ENCODE measurements around the gene GMFB. TPM values are rescaled to one million over a fixed set of nuclear protein-coding genes. Genes with fewer than 3 reads are reported as not detected.

GMFB gene
- total and polyA plus RNA-seq, 2 experiments from 2014 or later = 76.8 to 110 TPM

DNA sequence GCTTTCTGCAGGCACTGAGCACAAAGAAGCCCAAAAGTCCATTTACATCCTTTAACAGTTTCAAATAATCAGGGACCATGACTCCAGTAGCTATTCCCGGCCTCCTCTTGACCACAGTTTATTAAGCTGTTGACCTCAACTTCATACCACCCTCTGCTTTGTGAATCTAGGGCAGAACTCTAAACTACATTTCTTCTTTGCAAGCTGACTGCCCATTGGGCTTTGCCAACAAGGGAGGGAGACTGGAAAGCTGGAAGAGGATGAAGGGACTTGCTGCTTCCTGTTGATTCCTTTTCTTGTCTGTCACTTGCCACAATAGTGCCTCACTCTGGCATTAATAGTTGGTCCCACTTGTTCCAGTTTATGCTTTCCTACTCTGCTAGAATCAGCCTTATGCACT is 23.6 kb upstream of the GMFB start:
- no peaks in the 10 kb centered on the region for H3K9me3 ChIP-seq (ENCODE audit: low read depth)
- H3K36me3 ChIP-seq (ENCODE audit: low read depth) = peaks cover 11% of the 10 kb centered on the region; the same call in 1 of the 2 replicates
- H3K79me2 ChIP-seq (ENCODE audit: insufficient read depth) = peaks cover 76% of the 10 kb centered on the region
- H3K4me3 ChIP-seq = no peak overlapping the region
- H3K27me3 ChIP-seq (replicated peaks; ENCODE audit: insufficient read depth) = no peaks in the 10 kb centered on the region
- in situ Hi-C loops (cut with MboI) = no loop called here
- no peaks in the 10 kb centered on the region for H3F3A ChIP-seq (ENCODE audit: insufficient read depth)
- H4K20me1 ChIP-seq (ENCODE audit: insufficient read depth) = no peaks in the 10 kb centered on the region
- DNase-seq = no peak
- H3K4me2 ChIP-seq (ENCODE audit: unreplicated experiment) = no peak overlapping the region
- no peaks in the 10 kb centered on the region for H3K9me2 ChIP-seq (ENCODE audit: insufficient read depth)
- H3K4me1 ChIP-seq (ENCODE audit: insufficient read depth) = peaks cover 11% of the 10 kb centered on the region
- H3K9ac ChIP-seq = no peak overlapping the region
- TF ChIP-seq EZH2 (IDR thresholded peaks at IDR 0.05; ENCODE audit: insufficient read depth, poor library complexity, severe bottlenecking) (no peak), EZH2phosphoT487 (IDR thresholded peaks at IDR 0.05; ENCODE audit: insufficient read depth, low read depth) (no peak)
- 90 to 95% methylated on average over 1 of the region's 1 CpG for WGBS, 2 experiments (ENCODE audit: low coverage in 1 of 2, low lambda C conversion rate in 2 of 2, missing lambda C conversion rate in 2 of 2)
- no peak overlapping the region for H2AFZ ChIP-seq
- H3K27ac ChIP-seq = no peak overlapping the region

DNA sequence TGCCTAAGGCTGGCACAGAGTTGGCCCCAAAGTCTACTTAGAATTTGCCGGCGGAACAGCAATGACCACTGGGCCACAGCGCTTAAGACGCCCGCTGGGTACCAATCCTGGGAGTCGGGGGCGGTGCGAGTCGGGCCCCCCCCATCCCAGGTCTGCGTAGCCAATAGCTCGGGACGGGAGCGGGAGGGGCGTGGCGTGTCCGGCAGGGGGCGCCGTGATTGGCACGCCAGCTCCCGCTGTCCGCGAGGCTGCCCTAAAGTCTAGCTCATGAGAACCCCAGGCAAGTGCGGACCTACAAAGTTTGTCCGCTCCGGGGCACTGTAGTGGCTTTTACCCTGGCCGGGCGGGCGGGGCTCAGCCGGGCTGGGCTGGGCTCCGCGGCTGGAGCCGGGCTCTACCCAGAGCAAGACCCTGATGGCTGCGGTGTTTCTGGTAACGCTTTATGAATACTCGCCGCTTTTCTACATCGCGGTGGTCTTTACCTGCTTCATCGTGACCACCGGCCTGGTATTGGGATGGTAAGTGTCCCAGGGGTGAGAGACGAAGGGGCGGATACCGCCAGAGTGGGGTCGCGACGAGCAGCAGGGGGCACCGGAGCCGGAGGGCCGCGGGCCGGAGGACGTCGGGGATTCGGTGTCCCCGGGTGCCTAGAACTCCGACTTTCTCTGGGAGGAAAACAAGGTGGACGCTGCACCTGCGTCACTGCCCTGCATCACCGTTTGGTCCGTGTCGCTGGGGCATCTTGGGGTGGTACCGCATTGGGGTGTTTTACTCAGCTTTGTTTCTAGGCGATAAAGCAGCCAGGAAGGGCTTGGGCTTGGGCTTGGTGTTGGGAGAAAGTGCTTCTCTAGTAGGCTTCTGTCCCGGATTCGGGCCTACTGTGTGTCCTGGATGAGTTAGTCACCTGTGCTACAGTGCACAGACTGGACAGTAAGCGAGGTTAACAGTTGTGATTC is 21.0 kb upstream of the GMFB start, which contains the start of gene CGRRF1:
CGRRF1 (plus strand) TSS at position 361 of the 956 bp plus-strand sequence; CDS start at position 415, 54 bp downstream.
- H3K9ac ChIP-seq = peak within 1 kb of the TSS; percentile 92
- H3K9me2 ChIP-seq (ENCODE audit: insufficient read depth) = no peaks in the 10 kb centered on the region
- H3F3A ChIP-seq (ENCODE audit: insufficient read depth) = no peaks in the 10 kb centered on the region
- peak within 1 kb of the TSS; percentile 99 for H3K4me3 ChIP-seq
- no peaks in the 10 kb centered on the region for H3K9me3 ChIP-seq (ENCODE audit: low read depth)
- H3K4me1 ChIP-seq (ENCODE audit: insufficient read depth) = peaks cover 11% of the 10 kb centered on the region
- peaks cover 51% of the 10 kb centered on the region for H3K79me2 ChIP-seq (ENCODE audit: insufficient read depth)
- no peaks in the 10 kb centered on the region for H3K36me3 ChIP-seq (ENCODE audit: low read depth)
- in situ Hi-C loops (cut with MboI) = no loop called here
- peak; percentile 99 for DNase-seq
- WGBS, 2 experiments (ENCODE audit: low coverage in 1 of 2, low lambda C conversion rate in 2 of 2, missing lambda C conversion rate in 2 of 2) = 2 to 3% methylated on average over 60 to 66 of the region's 66 CpGs
- H3K27ac ChIP-seq = peak within 1 kb of the TSS; percentile 62
- H3K4me2 ChIP-seq (ENCODE audit: unreplicated experiment) = peak within 1 kb of the TSS; percentile 96
- H4K20me1 ChIP-seq (ENCODE audit: insufficient read depth) = no peaks in the 10 kb centered on the region
- peak within 1 kb of the TSS; percentile 99 for H2AFZ ChIP-seq
- TF ChIP-seq EZH2phosphoT487 (IDR thresholded peaks at IDR 0.05; ENCODE audit: insufficient read depth, low read depth) (no peak), EZH2 (IDR thresholded peaks at IDR 0.05; ENCODE audit: insufficient read depth, poor library complexity, severe bottlenecking) (no peak)
- H3K27me3 ChIP-seq (replicated peaks; ENCODE audit: insufficient read depth) = no peaks in the 10 kb centered on the region

GRCh38 chr14:54503486-54503885 is 14.7 kb upstream of the GMFB start:
- Histone ChIP-seq H3K4me1 (ENCODE audit: insufficient read depth) (0 out of 2 replicates have a peak, but pooled peaks cover 4% of the 10 kb centered on the region), H3K4me3 (no peak overlapping the region), H3K79me2 (ENCODE audit: insufficient read depth) (no peaks in the 10 kb centered on the region), H3K4me2 (ENCODE audit: unreplicated experiment) (no peak overlapping the region), H3K9ac (no peak overlapping the region), H3K27ac (no peak overlapping the region), H3K9me3 (ENCODE audit: low read depth) (no peaks in the 10 kb centered on the region), H3K36me3 (ENCODE audit: low read depth) (no peaks in the 10 kb centered on the region), H3F3A (ENCODE audit: insufficient read depth) (no peaks in the 10 kb centered on the region), H2AFZ (peak overlapping the region; percentile 76), H4K20me1 (ENCODE audit: insufficient read depth) (no peaks in the 10 kb centered on the region), H3K27me3 (replicated peaks; ENCODE audit: insufficient read depth) (no peaks in the 10 kb centered on the region), H3K9me2 (ENCODE audit: insufficient read depth) (no peaks in the 10 kb centered on the region)
- peak; percentile 73 for DNase-seq
- in situ Hi-C loops (cut with MboI) = no loop called here
- TF ChIP-seq EZH2 (IDR thresholded peaks at IDR 0.05; ENCODE audit: insufficient read depth, poor library complexity, severe bottlenecking) (no peak), EZH2phosphoT487 (IDR thresholded peaks at IDR 0.05; ENCODE audit: insufficient read depth, low read depth) (no peak)
- 69% methylated on average over 3 of the region's 3 CpGs for WGBS, 2 experiments (ENCODE audit: low coverage in 1 of 2, low lambda C conversion rate in 2 of 2, missing lambda C conversion rate in 2 of 2)

GRCh38 chr14:54502602-54503001 is 13.8 kb upstream of the GMFB start:
- no peaks in the 10 kb centered on the region for H3F3A ChIP-seq (ENCODE audit: insufficient read depth)
- in situ Hi-C loops (cut with MboI) = no loop called here
- DNase-seq = peak; percentile 54
- no peak overlapping the region for H3K4me3 ChIP-seq
- H3K27ac ChIP-seq = no peak overlapping the region
- H3K9ac ChIP-seq = no peak overlapping the region
- no peaks in the 10 kb centered on the region for H3K79me2 ChIP-seq (ENCODE audit: insufficient read depth)
- TF ChIP-seq EZH2 (IDR thresholded peaks at IDR 0.05; ENCODE audit: insufficient read depth, poor library complexity, severe bottlenecking) (no peak), EZH2phosphoT487 (IDR thresholded peaks at IDR 0.05; ENCODE audit: insufficient read depth, low read depth) (no peak)
- H2AFZ ChIP-seq = no peak overlapping the region
- no peaks in the 10 kb centered on the region for H4K20me1 ChIP-seq (ENCODE audit: insufficient read depth)
- 0 out of 2 replicates have a peak, but pooled peaks cover 4% of the 10 kb centered on the region for H3K4me1 ChIP-seq (ENCODE audit: insufficient read depth)
- H3K27me3 ChIP-seq (replicated peaks; ENCODE audit: insufficient read depth) = no peaks in the 10 kb centered on the region
- H3K9me2 ChIP-seq (ENCODE audit: insufficient read depth) = no peaks in the 10 kb centered on the region
- H3K4me2 ChIP-seq (ENCODE audit: unreplicated experiment) = no peak overlapping the region
- H3K9me3 ChIP-seq (ENCODE audit: low read depth) = no peaks in the 10 kb centered on the region
- H3K36me3 ChIP-seq (ENCODE audit: low read depth) = no peaks in the 10 kb centered on the region
- WGBS, 2 experiments (ENCODE audit: low coverage in 1 of 2, low lambda C conversion rate in 2 of 2, missing lambda C conversion rate in 2 of 2) = 92 to 95% methylated on average over 2 of the region's 2 CpGs
